Esophagus mucosa (tissue), 1 donor: ENCODE measurements around the gene CXorf49. TPM values are rescaled to one million over a fixed set of nuclear protein-coding genes. Genes with fewer than 3 reads are reported as not detected.
"Not testable (repeated sequence)": the region's sequence is repeated elsewhere in the genome, so short reads cannot be mapped to it uniquely, and the experiment has no call there.

Experiments
- ATAC-seq: fragments of 200-7000 bp; cut with Tn5 transposase; one replicate; pipeline ENCODE4 v1.9.1; 2020
- total RNA-seq: library from RNA; stranded (reverse); gene quantifications from one replicate; pipeline ENCODE4 v1.2.4, GENCODE V29; 2023
- donor health status: DM: yes; HTN: yes; CAD: no.

CXorf49 gene
- total RNA-seq, result 0.40 TPM

DNA sequence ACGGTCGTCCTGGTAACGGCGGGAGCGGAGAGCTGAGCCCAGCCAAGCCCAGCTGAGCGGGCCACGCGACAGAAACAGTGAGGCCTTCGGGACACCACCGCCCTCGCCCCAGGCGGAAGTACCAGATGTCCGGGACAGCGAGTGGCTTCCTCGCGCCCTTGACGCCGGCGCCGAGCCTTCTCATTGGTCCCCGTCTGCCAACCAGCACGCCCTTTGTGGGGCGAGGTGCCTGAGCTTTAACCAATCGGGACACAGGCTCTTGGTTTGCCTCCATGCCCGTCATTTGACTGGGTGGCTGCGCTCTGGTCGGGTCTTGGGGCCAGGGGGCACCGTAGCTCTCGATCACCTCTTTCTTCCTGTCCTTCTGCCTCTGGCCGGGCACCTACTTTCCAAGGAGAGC lies at the start of gene CXorf49:
TSS of gene CXorf49 (minus strand) at position 101 of the 400 bp plus-strand sequence. CDS start 134 bp downstream, outside the sequence.
- not testable (repeated sequence) for ATAC-seq

DNA sequence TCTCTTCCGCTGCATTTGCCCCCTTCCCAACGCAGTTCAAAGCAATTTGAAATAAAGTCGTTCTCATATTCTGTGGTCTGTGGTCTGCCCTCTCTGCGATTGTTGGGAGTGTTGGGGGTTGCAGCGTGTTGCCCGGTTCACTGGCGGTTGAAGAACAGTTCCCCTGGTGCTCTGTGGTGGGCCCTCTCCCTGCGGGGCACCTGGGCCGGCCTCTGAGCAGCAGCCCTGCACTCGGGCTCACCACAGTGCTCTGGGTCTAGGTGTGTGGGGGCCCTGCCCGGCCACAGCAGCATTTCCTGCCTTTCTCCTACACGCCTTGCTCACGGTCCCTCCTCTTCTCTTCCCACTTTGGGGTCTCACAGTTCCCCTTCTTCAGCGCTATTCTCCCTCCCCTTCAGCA lies 49.0 kb upstream of the CXorf49 start:
- ATAC-seq, result not testable (repeated sequence)

DNA sequence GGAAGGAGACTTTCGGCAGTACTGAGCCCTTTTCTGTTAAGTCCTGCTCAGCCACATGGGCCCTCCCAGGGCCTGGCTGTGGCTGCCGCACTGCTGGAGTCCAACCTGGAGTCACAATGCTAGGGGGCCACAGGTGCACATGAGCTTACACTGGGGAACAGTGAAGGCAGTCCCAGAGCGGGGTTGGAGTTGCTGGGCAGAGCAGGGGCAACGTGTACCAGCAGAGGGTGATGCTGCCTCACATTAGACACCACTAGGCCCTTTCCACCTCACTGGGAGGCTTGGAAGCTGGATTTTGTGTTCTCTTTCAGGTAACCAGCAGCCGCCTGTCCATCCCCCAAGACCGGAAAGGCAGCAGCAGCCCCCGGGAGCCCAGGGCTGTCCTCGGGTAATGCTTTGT lies 47.5 kb upstream of the CXorf49 start:
- not testable (repeated sequence) for ATAC-seq

DNA sequence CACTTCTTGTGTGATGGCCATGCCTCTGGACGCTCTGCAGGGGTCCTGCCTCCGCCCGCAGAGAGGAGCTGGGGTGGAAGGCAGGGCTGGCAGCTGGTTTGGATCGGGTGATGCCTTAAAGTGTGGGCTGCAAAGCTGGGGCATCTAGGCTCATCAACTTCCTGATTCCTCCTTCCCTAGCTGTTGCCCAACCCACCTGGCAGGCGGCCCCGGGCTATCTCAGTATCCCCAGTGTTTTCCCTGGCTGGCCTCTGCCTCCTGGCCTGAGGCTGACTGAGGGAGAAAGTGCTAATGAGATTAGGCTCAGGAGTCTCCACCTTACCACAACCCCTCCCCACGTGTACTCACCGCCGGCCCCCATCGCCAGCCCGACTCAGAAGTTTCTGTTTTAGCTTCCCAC lies 46.7 kb upstream of the CXorf49 start:
- not testable (repeated sequence) for ATAC-seq

DNA sequence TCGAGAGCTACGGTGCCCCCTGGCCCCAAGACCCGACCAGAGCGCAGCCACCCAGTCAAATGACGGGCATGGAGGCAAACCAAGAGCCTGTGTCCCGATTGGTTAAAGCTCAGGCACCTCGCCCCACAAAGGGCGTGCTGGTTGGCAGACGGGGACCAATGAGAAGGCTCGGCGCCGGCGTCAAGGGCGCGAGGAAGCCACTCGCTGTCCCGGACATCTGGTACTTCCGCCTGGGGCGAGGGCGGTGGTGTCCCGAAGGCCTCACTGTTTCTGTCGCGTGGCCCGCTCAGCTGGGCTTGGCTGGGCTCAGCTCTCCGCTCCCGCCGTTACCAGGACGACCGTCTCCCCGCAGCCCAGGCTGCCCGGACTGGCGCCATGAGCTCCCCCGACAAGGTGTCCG lies 45.0 kb upstream of the CXorf49 start, which contains the start of gene CXorf49B:
TSS of gene CXorf49B (plus strand) at position 301 of the 400 bp plus-strand sequence. CDS start at position 376, 75 bp downstream.
- ATAC-seq, result not testable (repeated sequence)

DNA sequence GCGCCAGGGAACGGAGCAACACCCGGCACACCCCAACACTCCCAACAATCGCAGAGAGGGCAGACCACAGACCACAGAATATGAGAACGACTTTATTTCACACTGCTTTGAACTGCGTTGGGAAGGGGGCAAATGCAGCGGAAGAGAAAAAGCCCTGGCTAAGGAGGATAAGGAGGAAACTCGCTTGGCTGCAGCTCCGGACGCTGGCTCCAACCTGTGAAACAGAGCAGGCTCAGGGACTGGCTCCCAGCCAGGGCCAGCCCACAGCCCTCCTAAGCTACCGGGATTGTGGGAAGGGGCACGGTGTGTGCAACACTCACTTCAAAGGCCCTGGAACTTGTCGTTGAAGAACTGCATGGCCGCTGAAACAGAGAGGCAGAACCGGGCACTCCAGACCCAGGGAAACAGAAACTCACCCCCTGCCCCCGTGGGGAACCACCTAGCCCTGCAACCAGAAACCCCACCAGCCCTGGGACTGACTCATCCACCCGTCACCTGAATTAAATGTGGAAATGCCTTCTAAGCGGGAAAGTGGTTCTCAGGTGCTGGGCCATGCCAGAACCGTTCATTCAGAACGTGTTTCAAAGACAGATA lies 42.7 kb upstream of the CXorf49 start:
- not testable (repeated sequence) for ATAC-seq

DNA sequence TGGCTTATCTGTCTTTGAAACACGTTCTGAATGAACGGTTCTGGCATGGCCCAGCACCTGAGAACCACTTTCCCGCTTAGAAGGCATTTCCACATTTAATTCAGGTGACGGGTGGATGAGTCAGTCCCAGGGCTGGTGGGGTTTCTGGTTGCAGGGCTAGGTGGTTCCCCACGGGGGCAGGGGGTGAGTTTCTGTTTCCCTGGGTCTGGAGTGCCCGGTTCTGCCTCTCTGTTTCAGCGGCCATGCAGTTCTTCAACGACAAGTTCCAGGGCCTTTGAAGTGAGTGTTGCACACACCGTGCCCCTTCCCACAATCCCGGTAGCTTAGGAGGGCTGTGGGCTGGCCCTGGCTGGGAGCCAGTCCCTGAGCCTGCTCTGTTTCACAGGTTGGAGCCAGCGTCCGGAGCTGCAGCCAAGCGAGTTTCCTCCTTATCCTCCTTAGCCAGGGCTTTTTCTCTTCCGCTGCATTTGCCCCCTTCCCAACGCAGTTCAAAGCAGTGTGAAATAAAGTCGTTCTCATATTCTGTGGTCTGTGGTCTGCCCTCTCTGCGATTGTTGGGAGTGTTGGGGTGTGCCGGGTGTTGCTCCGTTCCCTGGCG lies 2.3 kb upstream of the CXorf49 start:
- ATAC-seq, result not testable (repeated sequence)

DNA sequence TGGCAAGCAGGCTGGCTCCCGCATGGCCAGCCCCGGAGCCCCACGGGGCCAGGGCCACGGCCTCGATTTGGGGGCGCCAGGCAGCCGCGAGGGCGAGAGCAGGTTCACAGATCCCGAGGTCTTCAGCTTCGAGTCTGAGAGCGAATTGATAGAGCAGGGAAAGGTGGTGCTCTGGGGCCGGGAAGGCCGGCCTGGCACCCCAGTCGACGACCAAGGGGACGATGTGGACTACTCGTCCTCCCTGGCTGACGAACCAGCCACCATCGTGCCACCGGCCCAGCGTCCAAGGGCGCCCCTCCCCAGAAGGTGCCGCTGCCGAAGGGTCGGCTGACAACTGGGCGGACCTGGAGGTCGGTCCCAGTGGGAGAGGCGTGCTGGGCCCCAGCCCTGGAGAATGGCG lies 1.1 kb upstream of the CXorf49 start:
- ATAC-seq, result not testable (repeated sequence)

DNA sequence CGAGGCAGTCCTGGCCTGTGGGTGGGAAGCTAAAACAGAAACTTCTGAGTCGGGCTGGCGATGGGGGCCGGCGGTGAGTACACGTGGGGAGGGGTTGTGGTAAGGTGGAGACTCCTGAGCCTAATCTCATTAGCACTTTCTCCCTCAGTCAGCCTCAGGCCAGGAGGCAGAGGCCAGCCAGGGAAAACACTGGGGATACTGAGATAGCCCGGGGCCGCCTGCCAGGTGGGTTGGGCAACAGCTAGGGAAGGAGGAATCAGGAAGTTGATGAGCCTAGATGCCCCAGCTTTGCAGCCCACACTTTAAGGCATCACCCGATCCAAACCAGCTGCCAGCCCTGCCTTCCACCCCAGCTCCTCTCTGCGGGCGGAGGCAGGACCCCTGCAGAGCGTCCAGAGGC lies 1.8 kb downstream of the CXorf49 start:
- not testable (repeated sequence) for ATAC-seq

DNA sequence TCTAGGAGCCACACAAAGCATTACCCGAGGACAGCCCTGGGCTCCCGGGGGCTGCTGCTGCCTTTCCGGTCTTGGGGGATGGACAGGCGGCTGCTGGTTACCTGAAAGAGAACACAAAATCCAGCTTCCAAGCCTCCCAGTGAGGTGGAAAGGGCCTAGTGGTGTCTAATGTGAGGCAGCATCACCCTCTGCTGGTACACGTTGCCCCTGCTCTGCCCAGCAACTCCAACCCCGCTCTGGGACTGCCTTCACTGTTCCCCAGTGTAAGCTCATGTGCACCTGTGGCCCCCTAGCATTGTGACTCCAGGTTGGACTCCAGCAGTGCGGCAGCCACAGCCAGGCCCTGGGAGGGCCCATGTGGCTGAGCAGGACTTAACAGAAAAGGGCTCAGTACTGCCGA lies 2.5 kb downstream of the CXorf49 start:
- ATAC-seq, result not testable (repeated sequence)

DNA sequence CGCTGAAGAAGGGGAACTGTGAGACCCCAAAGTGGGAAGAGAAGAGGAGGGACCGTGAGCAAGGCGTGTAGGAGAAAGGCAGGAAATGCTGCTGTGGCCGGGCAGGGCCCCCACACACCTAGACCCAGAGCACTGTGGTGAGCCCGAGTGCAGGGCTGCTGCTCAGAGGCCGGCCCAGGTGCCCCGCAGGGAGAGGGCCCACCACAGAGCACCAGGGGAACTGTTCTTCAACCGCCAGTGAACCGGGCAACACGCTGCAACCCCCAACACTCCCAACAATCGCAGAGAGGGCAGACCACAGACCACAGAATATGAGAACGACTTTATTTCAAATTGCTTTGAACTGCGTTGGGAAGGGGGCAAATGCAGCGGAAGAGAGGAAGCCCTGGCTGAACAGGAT lies 4.0 kb downstream of the CXorf49 start:
- not testable (repeated sequence) for ATAC-seq

DNA sequence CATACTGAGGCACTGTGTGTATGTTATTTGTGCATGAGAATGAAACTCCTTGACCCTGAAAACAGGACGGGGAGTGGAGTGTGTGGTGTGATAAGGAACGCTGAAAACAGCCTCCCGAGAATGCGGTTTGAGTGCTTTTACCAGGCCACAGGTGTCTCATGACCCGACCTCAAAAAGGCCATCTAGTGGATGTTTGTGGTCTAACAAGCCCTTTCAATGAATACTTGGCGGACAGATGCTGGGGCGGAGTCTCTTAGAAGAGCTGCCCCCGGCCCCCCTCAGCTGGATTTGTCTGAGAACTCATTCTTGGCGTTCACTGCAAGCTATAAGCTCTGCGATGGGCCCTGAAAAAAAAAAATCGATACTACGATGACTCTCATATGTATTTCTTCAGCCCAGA lies 15.2 kb downstream of the CXorf49 start:
- ATAC-seq, result not testable (repeated sequence)

DNA sequence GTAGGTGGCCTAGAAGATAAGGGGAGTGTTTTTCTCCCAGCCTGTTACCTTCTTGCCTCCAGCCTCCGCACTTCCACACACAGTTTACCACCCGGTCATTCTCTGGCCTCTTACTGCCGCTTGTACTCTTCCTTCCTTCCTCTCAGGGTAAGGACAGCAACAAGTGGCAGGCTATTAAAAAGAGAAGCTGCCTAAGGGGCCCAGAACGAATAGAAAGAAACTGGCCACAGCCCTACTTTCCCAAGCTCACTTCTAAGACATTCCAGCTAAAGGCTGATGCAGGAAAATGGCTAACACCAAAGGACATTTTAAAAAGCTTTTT lies 19.1 kb downstream of the CXorf49 start:
- ATAC-seq, result not testable (repeated sequence)

DNA sequence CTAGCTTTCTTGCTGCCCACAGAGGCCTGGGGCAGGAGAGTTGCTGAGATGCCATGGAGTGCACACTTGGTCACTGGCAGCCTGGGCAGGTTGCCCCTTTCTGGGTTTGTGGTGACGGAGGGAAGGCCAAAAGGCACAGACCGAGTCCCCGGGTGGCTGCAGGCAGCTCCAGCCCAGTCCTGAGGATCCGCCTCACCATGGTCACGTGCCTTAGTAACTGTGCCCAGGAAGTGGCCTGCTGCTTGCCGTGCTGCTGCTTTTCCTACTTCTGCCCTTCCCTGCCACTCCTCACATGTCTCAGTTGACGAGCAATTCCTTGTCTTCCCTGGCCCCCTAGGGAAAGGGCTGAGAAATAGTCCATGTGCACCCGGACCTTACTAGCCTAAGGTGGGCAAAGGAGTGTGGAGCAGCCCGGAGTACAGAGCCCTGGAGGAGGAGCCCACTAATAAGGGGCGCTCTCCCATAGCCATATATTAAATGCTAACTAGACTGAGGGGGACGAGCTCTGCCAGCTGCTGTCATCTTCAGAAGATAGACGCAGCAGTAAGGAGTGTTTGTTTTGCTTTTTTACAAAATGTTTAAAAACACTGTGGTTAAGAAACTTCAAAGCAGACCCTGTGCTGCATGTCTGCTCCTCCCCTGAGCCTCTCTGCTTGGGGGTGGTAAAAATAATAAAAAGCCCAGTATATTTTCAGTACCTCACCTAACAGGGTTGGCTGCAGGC lies 19.6 kb downstream of the CXorf49 start:
- ATAC-seq, result not testable (repeated sequence)

DNA sequence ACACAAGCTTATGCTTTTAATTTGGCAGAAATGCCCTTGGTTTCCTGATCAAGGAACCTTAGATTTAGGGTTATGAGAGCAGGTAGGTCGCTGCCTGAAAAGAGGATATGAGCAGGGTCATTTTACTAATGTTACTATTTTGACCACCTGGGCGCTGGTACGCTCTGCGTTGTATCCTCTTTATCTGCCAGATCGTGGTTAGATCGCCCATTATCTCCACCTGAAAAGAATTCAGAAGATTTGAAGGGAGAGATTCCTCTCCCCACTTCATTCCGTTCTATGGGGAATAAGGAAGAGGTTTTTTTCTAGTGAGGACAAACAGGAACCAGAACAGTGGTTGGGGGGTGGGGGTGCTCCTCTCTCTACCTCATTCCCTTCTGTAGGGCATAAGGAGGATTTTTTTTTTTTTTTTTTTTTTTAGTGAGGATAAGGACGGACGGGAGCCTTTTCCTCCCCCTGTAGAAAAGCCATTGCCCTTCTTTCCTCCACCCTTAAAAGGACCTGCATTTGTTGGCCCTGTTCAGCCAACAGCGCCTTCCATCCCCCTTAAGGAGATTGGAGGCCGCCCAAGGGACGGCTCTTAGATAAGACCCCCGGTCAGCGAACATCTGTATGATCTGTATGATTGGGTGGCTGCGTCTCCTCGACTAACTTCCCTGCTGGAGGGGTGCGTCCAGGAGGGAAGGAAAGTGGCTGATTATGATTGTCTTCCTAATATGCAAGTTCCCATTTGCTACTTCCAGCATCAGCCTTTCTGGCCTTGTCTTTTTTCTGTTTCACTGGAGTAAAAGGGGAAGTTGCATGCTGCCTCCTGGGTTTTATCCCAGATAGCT lies 20.4 kb downstream of the CXorf49 start:
- not testable (repeated sequence) for ATAC-seq

DNA sequence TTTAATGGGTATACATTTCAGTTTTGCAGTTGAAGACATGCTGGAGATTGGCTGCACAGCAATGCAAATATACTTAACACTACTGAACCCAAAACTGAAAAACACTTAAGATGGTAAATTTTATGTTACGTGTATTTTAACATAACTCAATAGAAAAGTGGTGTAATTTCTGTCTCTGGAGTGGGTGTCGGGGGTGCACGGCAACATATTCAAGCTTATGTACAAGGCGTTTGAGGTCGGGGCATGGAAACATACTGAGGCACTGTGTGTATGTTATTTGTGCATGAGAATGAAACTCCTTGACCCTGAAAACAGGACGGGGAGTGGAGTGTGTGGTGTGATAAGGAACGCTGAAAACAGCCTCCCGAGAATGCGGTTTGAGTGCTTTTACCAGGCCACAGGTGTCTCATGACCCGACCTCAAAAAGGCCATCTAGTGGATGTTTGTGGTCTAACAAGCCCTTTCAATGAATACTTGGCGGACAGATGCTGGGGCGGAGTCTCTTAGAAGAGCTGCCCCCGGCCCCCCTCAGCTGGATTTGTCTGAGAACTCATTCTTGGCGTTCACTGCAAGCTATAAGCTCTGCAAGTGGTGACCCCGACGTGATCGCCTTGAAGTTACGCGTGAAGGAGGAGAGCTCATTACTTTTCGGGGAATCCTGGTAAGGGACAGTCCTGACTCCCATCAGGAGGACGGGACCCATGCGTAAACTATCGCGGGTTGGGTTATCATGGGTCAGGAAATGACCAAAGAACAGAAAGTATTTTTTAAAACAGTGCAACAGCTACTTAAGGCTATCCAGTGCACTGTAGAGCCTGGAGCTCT lies 21.2 kb downstream of the CXorf49 start:
- not testable (repeated sequence) for ATAC-seq

DNA sequence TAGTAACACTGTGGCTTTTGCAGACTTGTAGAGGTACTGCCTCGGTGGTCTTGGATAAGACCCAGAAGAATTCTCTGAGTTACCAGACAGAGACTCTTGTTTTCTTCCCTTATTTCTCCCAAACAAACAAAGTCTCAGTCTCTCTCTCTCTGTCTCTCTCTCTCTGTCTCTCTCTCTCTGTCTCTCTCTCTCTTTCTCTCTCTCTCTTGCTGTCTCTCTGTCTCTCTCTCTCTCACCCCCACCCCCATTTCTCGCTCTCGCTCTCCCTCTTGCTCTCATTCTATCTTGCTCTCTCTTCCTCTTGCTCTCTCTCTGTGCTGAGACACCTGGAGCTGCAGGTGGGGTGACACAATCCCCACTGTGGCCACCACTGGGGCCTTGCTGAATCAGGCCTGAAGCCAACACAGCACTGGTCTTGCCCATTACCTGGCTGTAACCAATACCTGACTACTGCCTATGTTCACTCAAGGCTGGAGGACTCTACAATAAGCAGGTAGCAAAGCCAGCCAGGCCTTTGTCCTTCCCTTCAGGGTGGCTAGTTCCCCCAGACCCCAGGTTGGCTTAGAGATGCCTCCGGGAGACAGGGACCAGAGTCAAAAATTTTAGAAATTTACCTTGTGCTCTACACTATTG lies 38.4 kb downstream of the CXorf49 start:
- no peak for ATAC-seq

DNA sequence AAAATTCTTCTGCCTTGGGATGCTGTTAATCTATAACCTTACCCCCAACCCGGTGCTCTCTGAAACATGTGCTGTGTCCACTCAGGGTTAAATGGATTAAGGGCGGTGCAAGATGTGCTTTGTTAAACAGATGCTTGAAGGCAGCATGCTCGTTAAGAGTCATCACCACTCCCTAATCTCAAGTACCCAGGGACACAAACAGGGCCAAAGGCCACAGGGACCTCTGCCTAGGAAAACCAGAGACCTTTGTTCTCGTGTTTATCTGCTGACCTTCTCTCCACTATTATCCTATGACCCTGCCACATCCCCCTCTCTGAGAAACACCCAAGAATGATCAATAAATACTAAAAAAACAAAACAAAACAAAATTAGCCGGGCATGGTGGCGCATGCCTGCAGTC lies 40.9 kb downstream of the CXorf49 start:
- not testable (repeated sequence) for ATAC-seq

DNA sequence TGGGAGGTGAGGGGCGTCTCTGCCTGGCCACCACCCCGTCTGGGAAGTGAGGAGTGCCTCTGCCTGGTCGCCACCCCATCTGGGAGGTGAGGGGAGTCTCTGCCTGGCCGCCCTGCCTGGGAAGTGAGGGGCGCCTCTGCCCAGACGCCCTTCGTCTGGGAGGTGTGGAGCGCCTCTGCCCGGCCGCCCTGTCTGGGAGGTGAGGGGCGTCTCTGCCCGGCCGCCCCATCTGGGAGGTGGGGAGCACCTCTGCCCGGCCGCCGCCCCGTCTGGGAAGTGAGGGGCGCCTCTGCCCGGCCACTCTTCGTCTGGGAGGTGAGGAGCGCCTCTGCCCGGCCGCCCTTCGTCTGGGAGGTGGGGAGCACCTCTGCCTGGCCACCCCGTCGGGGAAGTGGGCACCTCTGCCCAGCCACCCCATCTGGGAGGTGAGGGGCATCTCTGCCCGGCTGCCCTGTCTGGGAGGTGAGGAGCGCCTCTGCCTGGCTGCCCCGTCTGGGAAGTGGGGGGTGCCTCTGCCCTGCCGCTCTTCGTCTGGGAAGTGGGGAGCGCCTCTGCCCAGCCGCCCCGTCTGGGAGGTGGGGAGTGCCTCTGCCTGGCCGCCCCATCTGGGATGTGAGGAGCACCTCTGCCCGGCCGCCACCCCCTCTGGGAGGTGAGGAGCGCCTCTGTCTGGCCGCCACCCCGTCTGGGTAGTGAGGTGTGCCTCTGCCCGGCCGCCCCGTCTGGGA lies 41.9 kb downstream of the CXorf49 start:
- ATAC-seq, result not testable (repeated sequence)

DNA sequence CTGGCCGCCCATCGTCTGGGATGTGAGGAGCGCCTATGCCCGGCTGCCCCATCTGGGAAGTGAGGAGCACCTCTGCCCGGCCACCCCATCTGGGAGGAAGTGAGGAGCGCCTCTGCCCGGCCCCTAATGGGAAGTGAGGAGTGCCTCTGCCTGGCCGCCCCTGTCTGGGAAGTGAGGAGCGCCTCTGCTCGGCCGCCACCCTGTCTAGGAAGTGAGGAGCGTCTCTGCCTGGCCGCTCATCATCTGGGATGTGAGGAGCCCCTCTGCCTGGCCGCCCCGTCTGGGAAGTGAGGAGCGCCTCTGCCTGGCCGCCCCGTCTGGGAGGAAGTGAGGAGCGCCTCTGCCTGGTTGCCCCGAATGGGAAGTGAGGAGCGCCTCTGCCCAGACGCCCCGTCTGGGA lies 42.4 kb downstream of the CXorf49 start:
- ATAC-seq, result not testable (repeated sequence)

DNA sequence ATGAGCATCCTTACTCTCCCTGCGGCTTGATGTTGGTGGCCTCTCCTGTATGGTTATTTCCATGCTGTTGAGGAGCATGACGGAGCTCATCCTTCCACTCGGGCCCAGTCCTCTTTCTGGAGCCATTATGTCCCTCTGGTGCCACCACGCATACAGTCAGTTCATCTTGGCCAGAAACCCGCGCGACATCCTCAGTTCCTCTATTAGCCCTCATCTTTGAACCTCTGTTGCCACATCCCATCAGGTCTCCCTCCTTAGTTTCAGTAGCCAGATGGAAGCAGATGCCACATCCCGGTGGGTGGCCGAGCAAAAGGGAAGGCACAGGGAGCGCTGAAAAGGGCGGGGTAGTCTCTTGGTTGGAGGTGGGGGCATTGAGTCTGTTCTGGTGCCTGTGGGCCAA lies 46.1 kb downstream of the CXorf49 start:
- ATAC-seq, result no peak
